Endothelial cell of umbilical vein (primary cell): ENCODE data around the gene FAM117B. TPM values are rescaled to one million over a fixed set of nuclear protein-coding genes. Genes with fewer than 3 reads are reported as not detected.

Source experiments
- BruUV-seq: library from RNA; stranded (reverse); fragments of 400-500 nt; replicated peaks from 2 replicates; lab custom pipeline; 2021; lab: Mats Ljungman, UMichigan
- CTCF ChIA-PET: fragments of 300-600, 350-600 bp; sonication (Branson Sonifier 250); formaldehyde crosslinking; loops from one replicate; lab custom pipeline; 2021; ENCODE audit warnings: antibody characterized with exemption, inconsistent platforms; lab: Charles Lee
- POLR2A ChIA-PET: fragments of 300-600, 350-600 bp; sonication (Branson Sonifier 250); formaldehyde crosslinking; loops from one replicate; lab custom pipeline; 2021; ENCODE audit warnings: antibody characterized with exemption, inconsistent platforms; lab: Charles Lee
- DNase-seq: peaks from one replicate; pipeline ENCODE4 v3.0.0-alpha.2; 2011; ENCODE audit warnings: low read depth, low spot score
- FAIRE-seq: peaks from 2 replicates; lab custom pipeline; 2011; peaks lifted over from hg19 to GRCh38; lab: Jason Lieb, UNC
- H2AFZ ChIP-seq: 2 replicates; pipeline ENCODE4 v1.6.0; 2012; ENCODE audit warnings: low read depth, low read length, control low read depth, inconsistent platforms
- H3K27ac ChIP-seq: 2 replicates; pipeline ENCODE4 v1.5.1; 2011; ENCODE audit warnings: low read depth, mild to moderate bottlenecking, control low read depth, low read length, moderate library complexity; ENCODE audit not compliant: insufficient read depth
- H3K27me3 ChIP-seq, 2 experiments: 2 replicates each; pipeline versions ENCODE4 v1.6.0 to v1.6.1; 2011; ENCODE audit warnings: low read length in 2 of 2, mixed read lengths in 1 of 2; ENCODE audit not compliant: control insufficient read depth in 2 of 2, insufficient read depth in 2 of 2
- H3K36me3 ChIP-seq, 2 experiments: 2 replicates in 1 of 2; 3 replicates in 1 of 2; pipeline ENCODE4 v1.5.1; 2011; ENCODE audit warnings: low read length in 2 of 2, mild to moderate bottlenecking in 1 of 2, moderate library complexity in 1 of 2; ENCODE audit not compliant: control insufficient read depth in 2 of 2, insufficient read depth in 2 of 2; ENCODE audit errors: extremely low read depth in 1 of 2
- H3K4me1 ChIP-seq: 3 replicates; pipeline ENCODE4 v1.5.1; 2011; ENCODE audit warnings: mild to moderate bottlenecking, low read length; ENCODE audit not compliant: control insufficient read depth, insufficient read depth; ENCODE audit errors: extremely low read depth
- H3K4me2 ChIP-seq: 2 replicates; pipeline ENCODE4 v1.6.1; 2011; ENCODE audit warnings: low read length, control low read depth, mixed read lengths; ENCODE audit not compliant: insufficient read depth
- H3K4me3 ChIP-seq, 3 experiments: fragments of 200-600 bp in 1 of 3; sonication (generic), shearing (Covaris generic) in 1 of 3; replicated peaks in 1 of 3; 2 replicates each; pipeline ENCODE4 v1.5.1; 2011 to 2016; ENCODE audit warnings: control low read depth in 3 of 3, low read length in 3 of 3, mild to moderate bottlenecking in 2 of 3, inconsistent platforms in 1 of 3, low read depth in 1 of 3, moderate library complexity in 1 of 3; ENCODE audit not compliant: insufficient read depth in 1 of 3
- H3K79me2 ChIP-seq: 2 replicates; pipeline ENCODE4 v1.6.0; 2012; ENCODE audit warnings: low read length, inconsistent platforms; ENCODE audit not compliant: control insufficient read depth, insufficient read depth
- H3K9ac ChIP-seq: replicated peaks from 2 replicates; pipeline ENCODE3; 2011; ENCODE audit warnings: low read length, control low read depth; ENCODE audit not compliant: insufficient read depth; ENCODE audit errors: extremely low read depth
- H3K9me1 ChIP-seq: replicated peaks from 3 replicates; pipeline ENCODE4 v1.6.0; 2011; ENCODE audit warnings: mild to moderate bottlenecking, low read length; ENCODE audit not compliant: control insufficient read depth, insufficient read depth; ENCODE audit errors: extremely low read depth
- H3K9me3 ChIP-seq: replicated peaks from 2 replicates; pipeline ENCODE4 v1.5.1; 2012; ENCODE audit warnings: low read length, inconsistent platforms; ENCODE audit not compliant: control insufficient read depth, insufficient read depth
- H4K20me1 ChIP-seq: replicated peaks from 2 replicates; pipeline ENCODE3; 2011; ENCODE audit warnings: mild to moderate bottlenecking, low read length; ENCODE audit not compliant: control insufficient read depth, insufficient read depth; ENCODE audit errors: extremely low read depth
- EZH2 ChIP-seq: IDR thresholded peaks from 2 replicates; pipeline ENCODE4 v1.6.1; 2012; ENCODE audit warnings: borderline replicate concordance, low read depth, mild to moderate bottlenecking, moderate library complexity, low read length, inconsistent platforms; ENCODE audit not compliant: severe bottlenecking
- FOS ChIP-seq: IDR thresholded peaks from 2 replicates; pipeline ENCODE4 v1.6.1; 2011; ENCODE audit warnings: mild to moderate bottlenecking, low read length, moderate library complexity, borderline replicate concordance; ENCODE audit not compliant: insufficient read depth
- GATA2 ChIP-seq: IDR thresholded peaks from 2 replicates; pipeline ENCODE4 v1.7.0; 2011; ENCODE audit warnings: low read depth, mild to moderate bottlenecking, moderate library complexity, mixed read lengths, low read length; ENCODE audit not compliant: insufficient read length, insufficient read depth
- JUN ChIP-seq: IDR thresholded peaks from 2 replicates; pipeline ENCODE4 v1.6.1; 2011; ENCODE audit warnings: borderline replicate concordance, low read depth; ENCODE audit not compliant: insufficient read length, insufficient read depth
- MYC ChIP-seq: IDR thresholded peaks from one replicate; pipeline ENCODE4 v1.6.1; 2011; ENCODE audit warnings: mild to moderate bottlenecking, low read depth, low read length
- POLR2A ChIP-seq: IDR thresholded peaks from 2 replicates; pipeline ENCODE4 v1.6.1; 2012; ENCODE audit warnings: low read depth, mild to moderate bottlenecking, control low read depth, low read length
- POLR2AphosphoS5 ChIP-seq: IDR thresholded peaks from 2 replicates; pipeline ENCODE4 v1.6.1; 2012; ENCODE audit warnings: low read depth, mild to moderate bottlenecking, control low read depth, low read length, moderate library complexity; ENCODE audit not compliant: insufficient read depth
- dilution Hi-C: fragments of 300-500 bp; cut with MboI; formaldehyde crosslinking; loops from one replicate; pipeline ENCODE4 v1.15.0; 2019; ENCODE audit warnings: low sequenced_read_pairs; ENCODE audit not compliant: extremely low pct_ligation_motif_present
- intact Hi-C: fragments of 100-400 bp; cut with micrococcal nuclease; formaldehyde crosslinking; loops from one replicate; pipeline ENCODE4 v1.10.0; 2022
- polyA plus RNA-seq, 4 experiments: library from polyadenylated mRNA; depleted of rRNA in 3 of 4; stranded (reverse) in 3 of 4; unstranded in 1 of 4; fragments of >200 nt; gene quantifications; 2 replicates each; pipeline versions ENCODE4 v1.2.1 to v1.2.3, GENCODE V29; 2011 to 2012; ENCODE audit warnings: missing spikeins in 1 of 4
- total RNA-seq: library from RNA; stranded (reverse); gene quantifications from 2 replicates; pipeline ENCODE4 v1.2.3, GENCODE V29; 2021
- TF ChIP-seq, protein P1 (sequence below): IDR thresholded peaks from 2 replicates; pipeline ENCODE4 v1.6.1; 2011; ENCODE audit not compliant: insufficient read depth, insufficient read length
- TF ChIP-seq, protein P2 (sequence below), 2 donors: IDR thresholded peaks; 1 replicate in 1 of 2; 2 replicates in 1 of 2; pipeline ENCODE4 v1.5.1; 2011; ENCODE audit warnings: low read length in 2 of 2, mild to moderate bottlenecking in 2 of 2, moderate library complexity in 2 of 2, control low read depth in 1 of 2, inconsistent platforms in 1 of 2, low read depth in 1 of 2; ENCODE audit not compliant: insufficient read depth in 1 of 2; ENCODE audit errors: extremely low read depth in 1 of 2

FAM117B gene
- total and polyA plus RNA-seq, 2 donors (not counting 3 experiments of a cell fraction or from before 2014, with no cell fraction given): 1.3 to 7.0 TPM

DNA sequence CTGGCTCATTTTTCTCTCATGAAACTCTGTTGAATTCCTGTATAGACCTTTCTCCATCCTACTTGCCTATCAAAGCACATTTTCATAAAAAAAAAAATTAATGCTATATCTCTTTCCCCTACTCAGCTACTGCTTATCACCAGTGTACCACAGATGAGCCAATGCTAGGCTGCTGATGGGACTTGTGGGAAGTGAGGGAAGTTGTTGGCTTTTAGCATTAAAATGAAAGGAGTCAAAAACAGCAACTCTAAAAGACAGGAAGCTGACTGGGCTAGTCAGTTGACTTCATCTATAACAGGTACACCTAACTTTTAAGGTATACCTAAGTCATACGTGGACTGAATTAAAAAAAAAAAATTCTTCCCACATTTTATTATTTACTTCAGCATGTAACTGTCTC, 102.1 kb downstream of the FAM117B start:
- Histone ChIP-seq H3K27me3 (no peaks in the 10 kb centered on the region), H3K9me3 (no peaks in the 10 kb centered on the region), H3K9me1 (no peaks in the 10 kb centered on the region), H3K4me3 (no peak overlapping the region), H2AFZ (no peak overlapping the region), H3K4me1 (no peaks in the 10 kb centered on the region), H3K4me2 (no peak overlapping the region), H3K36me3 (no peaks in the 10 kb centered on the region), H3K9ac (no peak overlapping the region), H4K20me1 (no peaks in the 10 kb centered on the region), H3K27ac (no peak overlapping the region), H3K79me2 (no peaks in the 10 kb centered on the region)
- FAIRE-seq (no peak), DNase-seq (no peak)
- dilution Hi-C loops (no loop called here), intact Hi-C loops (no loop called here)
- TF ChIP-seq POLR2AphosphoS5 (no peak), FOS (no peak), GATA2 (no peak), JUN (no peak), EZH2 (no peak), POLR2A (no peak), MYC (no peak)
- TF ChIP-seq, protein P1, sequence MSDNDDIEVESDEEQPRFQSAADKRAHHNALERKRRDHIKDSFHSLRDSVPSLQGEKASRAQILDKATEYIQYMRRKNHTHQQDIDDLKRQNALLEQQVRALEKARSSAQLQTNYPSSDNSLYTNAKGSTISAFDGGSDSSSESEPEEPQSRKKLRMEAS: no peak
- TF ChIP-seq, protein P2, sequence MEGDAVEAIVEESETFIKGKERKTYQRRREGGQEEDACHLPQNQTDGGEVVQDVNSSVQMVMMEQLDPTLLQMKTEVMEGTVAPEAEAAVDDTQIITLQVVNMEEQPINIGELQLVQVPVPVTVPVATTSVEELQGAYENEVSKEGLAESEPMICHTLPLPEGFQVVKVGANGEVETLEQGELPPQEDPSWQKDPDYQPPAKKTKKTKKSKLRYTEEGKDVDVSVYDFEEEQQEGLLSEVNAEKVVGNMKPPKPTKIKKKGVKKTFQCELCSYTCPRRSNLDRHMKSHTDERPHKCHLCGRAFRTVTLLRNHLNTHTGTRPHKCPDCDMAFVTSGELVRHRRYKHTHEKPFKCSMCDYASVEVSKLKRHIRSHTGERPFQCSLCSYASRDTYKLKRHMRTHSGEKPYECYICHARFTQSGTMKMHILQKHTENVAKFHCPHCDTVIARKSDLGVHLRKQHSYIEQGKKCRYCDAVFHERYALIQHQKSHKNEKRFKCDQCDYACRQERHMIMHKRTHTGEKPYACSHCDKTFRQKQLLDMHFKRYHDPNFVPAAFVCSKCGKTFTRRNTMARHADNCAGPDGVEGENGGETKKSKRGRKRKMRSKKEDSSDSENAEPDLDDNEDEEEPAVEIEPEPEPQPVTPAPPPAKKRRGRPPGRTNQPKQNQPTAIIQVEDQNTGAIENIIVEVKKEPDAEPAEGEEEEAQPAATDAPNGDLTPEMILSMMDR (IDR thresholded peaks at IDR 0.05; ENCODE audit: extremely low read depth in 1 of 2, insufficient read depth in 1 of 2, low read depth in 1 of 2, low read length in 2 of 2): no peak
- ChIA-PET CTCF (no interaction called here), POLR2A (interaction anchor here (0.7 kb wide), 1 partner anchor 408 kb away, joined by 3 read pairs; no protein-coding TSS in a partner anchor)
- BruUV-seq: no TSS peak
